ENCODE data around the gene NRXN3.

Gene NRXN3

DNA sequence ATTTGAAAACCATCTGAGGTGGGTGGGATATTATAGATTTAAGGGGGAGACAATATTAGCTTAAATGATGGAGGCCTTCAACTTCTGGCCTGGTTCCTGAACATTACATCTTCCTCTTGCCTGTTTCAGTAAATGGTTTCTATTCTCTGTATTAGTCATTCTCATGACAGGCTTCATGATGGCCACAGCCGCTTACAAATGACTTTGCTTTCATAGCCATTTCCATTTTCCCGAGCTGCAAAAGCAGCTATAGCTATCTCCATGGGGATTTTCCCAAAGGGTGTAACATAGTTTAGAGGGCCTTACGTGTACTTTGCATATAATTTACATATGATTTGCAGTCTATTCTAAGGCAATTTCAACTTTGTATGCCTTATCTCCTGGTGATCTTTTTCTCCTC lies 121.8 kb downstream of the NRXN3 start:
- no peak for DNase-seq (ENCODE audit: extremely low read depth, insufficient read length)
- TF ChIP-seq, protein P1, sequence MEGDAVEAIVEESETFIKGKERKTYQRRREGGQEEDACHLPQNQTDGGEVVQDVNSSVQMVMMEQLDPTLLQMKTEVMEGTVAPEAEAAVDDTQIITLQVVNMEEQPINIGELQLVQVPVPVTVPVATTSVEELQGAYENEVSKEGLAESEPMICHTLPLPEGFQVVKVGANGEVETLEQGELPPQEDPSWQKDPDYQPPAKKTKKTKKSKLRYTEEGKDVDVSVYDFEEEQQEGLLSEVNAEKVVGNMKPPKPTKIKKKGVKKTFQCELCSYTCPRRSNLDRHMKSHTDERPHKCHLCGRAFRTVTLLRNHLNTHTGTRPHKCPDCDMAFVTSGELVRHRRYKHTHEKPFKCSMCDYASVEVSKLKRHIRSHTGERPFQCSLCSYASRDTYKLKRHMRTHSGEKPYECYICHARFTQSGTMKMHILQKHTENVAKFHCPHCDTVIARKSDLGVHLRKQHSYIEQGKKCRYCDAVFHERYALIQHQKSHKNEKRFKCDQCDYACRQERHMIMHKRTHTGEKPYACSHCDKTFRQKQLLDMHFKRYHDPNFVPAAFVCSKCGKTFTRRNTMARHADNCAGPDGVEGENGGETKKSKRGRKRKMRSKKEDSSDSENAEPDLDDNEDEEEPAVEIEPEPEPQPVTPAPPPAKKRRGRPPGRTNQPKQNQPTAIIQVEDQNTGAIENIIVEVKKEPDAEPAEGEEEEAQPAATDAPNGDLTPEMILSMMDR (IDR thresholded peaks at IDR 0.05; ENCODE audit: insufficient read depth, low read length, poor library complexity, severe bottlenecking): no peak
- Histone ChIP-seq H3K4me3 (replicated peaks; ENCODE audit: low read depth, low read length) (no peak overlapping the region), H3K36me3 (ENCODE audit: control insufficient read depth, insufficient read depth, low read length) (no peaks in the 10 kb centered on the region), H3K27me3 (replicated peaks; ENCODE audit: control insufficient read depth, insufficient read depth, low read length) (no peaks in the 10 kb centered on the region)

DNA sequence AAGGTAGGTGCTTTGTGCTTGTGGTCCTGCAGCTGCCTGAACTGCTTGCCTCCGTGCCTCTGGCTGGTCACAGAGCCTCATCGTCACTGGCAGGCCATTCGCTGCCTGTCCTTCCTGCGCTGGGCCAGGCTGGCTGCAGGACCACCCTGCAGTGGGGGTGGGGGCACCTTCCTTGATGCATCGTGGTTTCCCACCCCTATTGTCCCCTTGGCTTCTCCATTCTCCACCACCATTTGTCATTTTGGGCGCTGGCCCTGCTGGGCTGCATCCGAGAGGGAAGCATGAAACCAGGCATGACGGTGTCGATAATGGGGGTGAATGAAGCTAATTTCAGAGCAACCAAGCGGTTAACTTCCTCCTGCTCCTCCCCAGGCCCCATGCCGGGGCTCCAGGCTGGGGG lies 127.7 kb downstream of the NRXN3 start:
- H3K27me3 ChIP-seq (replicated peaks; ENCODE audit: control insufficient read depth, insufficient read depth, low read length): no peaks in the 10 kb centered on the region; the same call in 1 of the 2 replicates
- no peak overlapping the region for H3K4me3 ChIP-seq (replicated peaks; ENCODE audit: low read depth, low read length)
- no peaks in the 10 kb centered on the region for H3K36me3 ChIP-seq (ENCODE audit: control insufficient read depth, insufficient read depth, low read length)
- no peak for DNase-seq (ENCODE audit: extremely low read depth, insufficient read length)
- TF ChIP-seq, protein P1 (IDR thresholded peaks at IDR 0.05; ENCODE audit: insufficient read depth, low read length, poor library complexity, severe bottlenecking): no peak

DNA sequence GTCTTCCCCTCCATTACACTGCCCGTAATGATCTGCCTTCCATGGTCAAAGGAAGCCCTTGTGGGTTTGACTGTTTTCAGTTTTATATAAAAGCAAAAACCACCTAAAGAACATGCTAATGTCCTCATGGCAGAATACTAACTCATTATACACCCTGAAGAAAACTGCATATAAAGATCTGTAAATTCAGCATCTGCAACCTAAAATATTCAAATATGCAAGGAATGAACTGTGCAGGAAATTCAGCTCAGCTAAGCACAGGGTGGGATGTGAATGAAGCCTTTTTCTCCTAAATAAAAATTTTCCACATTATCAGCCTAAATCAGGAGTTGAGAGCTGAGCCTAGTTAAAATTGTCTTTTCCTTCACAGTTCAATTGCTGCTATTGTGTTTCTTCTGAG lies 128.1 kb downstream of the NRXN3 start:
- TF ChIP-seq, protein P1 (IDR thresholded peaks at IDR 0.05; ENCODE audit: insufficient read depth, low read length, poor library complexity, severe bottlenecking): no peak
- Histone ChIP-seq H3K4me3 (replicated peaks; ENCODE audit: low read depth, low read length) (no peak overlapping the region), H3K27me3 (replicated peaks; ENCODE audit: control insufficient read depth, insufficient read depth, low read length) (no peaks in the 10 kb centered on the region; the same call in 1 of the 2 replicates), H3K36me3 (ENCODE audit: control insufficient read depth, insufficient read depth, low read length) (no peaks in the 10 kb centered on the region)
- no peak for DNase-seq (ENCODE audit: extremely low read depth, insufficient read length)

DNA sequence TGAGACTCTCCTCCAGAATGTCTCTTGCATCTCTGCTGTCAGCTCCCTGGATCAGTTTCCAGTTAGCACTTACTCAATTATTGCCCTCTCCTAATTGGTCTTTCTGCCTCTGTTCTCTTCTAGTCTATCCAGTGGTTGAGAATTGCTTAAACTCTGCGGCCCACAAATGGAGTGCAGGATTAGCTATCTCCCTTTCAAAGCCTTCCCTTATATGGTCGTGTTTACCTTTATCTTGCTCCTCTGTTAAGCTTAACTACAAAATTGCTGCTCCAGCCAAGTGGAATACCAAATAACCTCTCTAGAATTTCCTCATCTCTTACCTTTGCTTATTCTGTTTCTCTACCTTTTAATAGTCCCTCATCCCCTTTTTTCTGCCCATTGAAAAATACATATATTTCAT lies 132.7 kb downstream of the NRXN3 start:
- Histone ChIP-seq H3K27me3 (replicated peaks; ENCODE audit: control insufficient read depth, insufficient read depth, low read length) (peaks cover 1% of the 10 kb centered on the region; the same call in 1 of the 2 replicates), H3K4me3 (replicated peaks; ENCODE audit: low read depth, low read length) (no peak overlapping the region), H3K36me3 (ENCODE audit: control insufficient read depth, insufficient read depth, low read length) (no peaks in the 10 kb centered on the region)
- DNase-seq (ENCODE audit: extremely low read depth, insufficient read length): no peak
- TF ChIP-seq, protein P1 (IDR thresholded peaks at IDR 0.05; ENCODE audit: insufficient read depth, low read length, poor library complexity, severe bottlenecking): no peak

DNA sequence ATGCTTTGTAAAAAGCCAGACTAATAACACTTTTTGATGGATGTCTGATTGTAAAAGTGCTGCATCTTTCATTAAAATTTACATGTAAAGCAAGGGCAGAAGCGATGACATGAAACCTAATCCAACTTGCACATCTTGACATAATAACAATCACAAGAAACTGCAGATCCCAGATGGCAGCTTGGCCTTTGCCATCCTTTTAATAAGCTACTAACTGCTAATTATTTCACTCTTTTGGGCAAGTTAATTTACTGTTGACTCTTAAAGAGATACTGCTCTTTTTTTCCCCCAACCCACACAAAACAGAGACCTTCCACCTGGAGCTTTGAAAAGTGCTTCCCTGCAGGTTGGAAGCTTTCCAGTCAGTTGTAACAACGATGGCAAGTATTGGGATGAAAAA lies 137.5 kb downstream of the NRXN3 start:
- Histone ChIP-seq H3K4me3 (replicated peaks; ENCODE audit: low read depth, low read length) (no peak overlapping the region), H3K36me3 (ENCODE audit: control insufficient read depth, insufficient read depth, low read length) (no peaks in the 10 kb centered on the region), H3K27me3 (replicated peaks; ENCODE audit: control insufficient read depth, insufficient read depth, low read length) (peaks cover 1% of the 10 kb centered on the region; the same call in 1 of the 2 replicates)
- TF ChIP-seq, protein P1 (IDR thresholded peaks at IDR 0.05; ENCODE audit: insufficient read depth, low read length, poor library complexity, severe bottlenecking): no peak
- DNase-seq (ENCODE audit: extremely low read depth, insufficient read length): no peak

DNA sequence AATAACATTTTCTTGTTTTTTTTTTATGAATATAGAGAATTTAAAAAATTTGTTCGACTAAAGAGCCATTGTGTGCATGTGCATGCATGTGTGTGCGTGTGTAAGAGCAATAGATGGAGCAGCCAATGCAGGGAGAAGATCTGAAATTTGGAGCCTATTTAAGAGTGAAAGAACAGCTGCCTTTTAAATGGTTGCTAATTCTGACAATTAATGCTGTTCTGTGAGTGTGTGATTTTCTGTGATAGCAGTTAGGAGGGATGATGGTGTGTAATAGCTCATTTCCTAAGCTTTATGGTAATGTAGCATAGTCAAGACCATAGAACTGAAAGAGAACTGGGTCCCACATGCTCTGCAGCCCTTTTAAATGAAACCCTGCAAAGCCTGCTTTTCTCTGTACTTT lies 137.9 kb downstream of the NRXN3 start:
- TF ChIP-seq, protein P1 (IDR thresholded peaks at IDR 0.05; ENCODE audit: insufficient read depth, low read length, poor library complexity, severe bottlenecking): no peak
- no peak for DNase-seq (ENCODE audit: extremely low read depth, insufficient read length)
- H3K27me3 ChIP-seq (replicated peaks; ENCODE audit: control insufficient read depth, insufficient read depth, low read length): peaks cover 1% of the 10 kb centered on the region; the same call in 1 of the 2 replicates

More for the DNA sequence above, 137.9 kb downstream of the NRXN3 start:
- no peak overlapping the region for H3K4me3 ChIP-seq (replicated peaks; ENCODE audit: low read depth, low read length)
- H3K36me3 ChIP-seq (ENCODE audit: control insufficient read depth, insufficient read depth, low read length): no peaks in the 10 kb centered on the region

All from GM06990 (cell line).